OCI-LY1 (cell line): ENCODE data around the gene BABAM1.

Experiments used
- CTCF ChIP-seq: fragments of 200-600 bp; sonication (generic), shearing (Covaris generic); IDR thresholded peaks from 2 replicates; pipeline ENCODE4 v1.5.1; 2017; ENCODE audit warnings: mild to moderate bottlenecking, antibody characterized with exemption, low read length, moderate library complexity, mixed read lengths
- EZH2 ChIP-seq: fragments of 200-600 bp; sonication (generic), shearing (Covaris generic); IDR thresholded peaks from 2 replicates; pipeline ENCODE4 v1.8.0; 2017; ENCODE audit warnings: borderline replicate concordance, mixed run types, mild to moderate bottlenecking, antibody characterized with exemption, low read length, moderate library complexity, mixed read lengths

GRCh38 chr19:17248011-17248776 lies 19.0 kb upstream of the BABAM1 start:
- TF ChIP-seq EZH2, result no peak
- TF ChIP-seq CTCF, result no peak
